ENCODE measurements around the gene LCE1D. TPM values are rescaled to one million over a fixed set of nuclear protein-coding genes. Genes with fewer than 3 reads are reported as not detected.

LCE1D gene
- total and polyA plus RNA-seq, 2 experiments from 2014 or later, result not detected

GRCh38 chr1:152842556-152842955, 46.0 kb downstream of the LCE1D start, which contains the start of gene LCE6A (continued):
- TF ChIP-seq ZNF462 (CRISPR knock-in tag; IDR thresholded peaks at IDR 0.05) (no peak), ZNF331 (CRISPR knock-in tag; IDR thresholded peaks at IDR 0.05; ENCODE audit: low read depth) (no peak), CTCF (conservative IDR thresholded peaks at IDR 0.05; ENCODE audit: low read depth in 2 of 2) (no peak), CREB1 (CRISPR knock-in tag; IDR thresholded peaks at IDR 0.05; ENCODE audit: low read depth) (no peak), EZH2phosphoT487 (IDR thresholded peaks at IDR 0.05; ENCODE audit: unreplicated experiment) (no peak), NANOG (IDR thresholded peaks at IDR 0.05; ENCODE audit: borderline replicate concordance) (no peak), EZH2 (IDR thresholded peaks at IDR 0.05; ENCODE audit: low read depth, unreplicated experiment) (no peak)

Other genes with a start within 250 kb of the LCE1D start
- not detected in 2 replicates for gene LCE3E, start 229.9 kb upstream of the LCE1D start, total RNA-seq (2014; rRNA removed; shearing (Covaris generic))
- not detected in 2 replicates for gene LCE3E, start 229.9 kb upstream of the LCE1D start, polyA plus RNA-seq (2016; fragmentation: Nextera tagmentation; extraction: Ambion mirVana)
- not detected in 2 replicates for gene LCE3D, start 216.2 kb upstream of the LCE1D start, total RNA-seq (2014; rRNA removed; shearing (Covaris generic))
- 0.52 TPM in 1 of 2 replicates, not detected in the other for gene LCE3D, start 216.2 kb upstream of the LCE1D start, polyA plus RNA-seq (2016; fragmentation: Nextera tagmentation; extraction: Ambion mirVana)
- not detected in 2 replicates for gene LCE3C, start 196.5 kb upstream of the LCE1D start, total RNA-seq (2014; rRNA removed; shearing (Covaris generic))
- not detected in 2 replicates for gene LCE3C, start 196.5 kb upstream of the LCE1D start, polyA plus RNA-seq (2016; fragmentation: Nextera tagmentation; extraction: Ambion mirVana)
- gene LCE3B, start 182.9 kb upstream of the LCE1D start, total RNA-seq (2014; rRNA removed; shearing (Covaris generic)), result not detected in 2 replicates
- not detected in 2 replicates for gene LCE3B, start 182.9 kb upstream of the LCE1D start, polyA plus RNA-seq (2016; fragmentation: Nextera tagmentation; extraction: Ambion mirVana)
- not detected in 2 replicates for gene LCE3A, start 173.6 kb upstream of the LCE1D start, total RNA-seq (2014; rRNA removed; shearing (Covaris generic))
- gene LCE3A, start 173.6 kb upstream of the LCE1D start, polyA plus RNA-seq (2016; fragmentation: Nextera tagmentation; extraction: Ambion mirVana), result not detected in 2 replicates
- gene LCE2D, start 133.3 kb upstream of the LCE1D start, total RNA-seq (2014; rRNA removed; shearing (Covaris generic)), result not detected in 2 replicates
- gene LCE2D, start 133.3 kb upstream of the LCE1D start, polyA plus RNA-seq (2016; fragmentation: Nextera tagmentation; extraction: Ambion mirVana), result not detected in 2 replicates
- not detected in 2 replicates for gene LCE2C, start 121.4 kb upstream of the LCE1D start, total RNA-seq (2014; rRNA removed; shearing (Covaris generic))
- not detected in 2 replicates for gene LCE2C, start 121.4 kb upstream of the LCE1D start, polyA plus RNA-seq (2016; fragmentation: Nextera tagmentation; extraction: Ambion mirVana)
- not detected in 2 replicates for gene LCE2B, start 110.6 kb upstream of the LCE1D start, total RNA-seq (2014; rRNA removed; shearing (Covaris generic))
- gene LCE2B, start 110.6 kb upstream of the LCE1D start, polyA plus RNA-seq (2016; fragmentation: Nextera tagmentation; extraction: Ambion mirVana), result not detected in 2 replicates
- gene LCE2A, start 98.4 kb upstream of the LCE1D start, total RNA-seq (2014; rRNA removed; shearing (Covaris generic)), result not detected in 2 replicates
- not detected in 2 replicates for gene LCE2A, start 98.4 kb upstream of the LCE1D start, polyA plus RNA-seq (2016; fragmentation: Nextera tagmentation; extraction: Ambion mirVana)
- gene LCE4A, start 88.6 kb upstream of the LCE1D start, total RNA-seq (2014; rRNA removed; shearing (Covaris generic)), result not detected in 2 replicates
- not detected in 2 replicates for gene LCE4A, start 88.6 kb upstream of the LCE1D start, polyA plus RNA-seq (2016; fragmentation: Nextera tagmentation; extraction: Ambion mirVana)
- not detected in 2 replicates for gene KPRP, start 38.7 kb upstream of the LCE1D start, total RNA-seq (2014; rRNA removed; shearing (Covaris generic))
- not detected in 2 replicates for gene KPRP, start 38.7 kb upstream of the LCE1D start, polyA plus RNA-seq (2016; fragmentation: Nextera tagmentation; extraction: Ambion mirVana)
- not detected in 2 replicates for gene LCE1F, start 21.6 kb upstream of the LCE1D start, total RNA-seq (2014; rRNA removed; shearing (Covaris generic))
- gene LCE1F, start 21.6 kb upstream of the LCE1D start, polyA plus RNA-seq (2016; fragmentation: Nextera tagmentation; extraction: Ambion mirVana), result not detected in 2 replicates
- gene LCE1E, start 10.5 kb upstream of the LCE1D start, total RNA-seq (2014; rRNA removed; shearing (Covaris generic)), result not detected in 2 replicates
- gene LCE1E, start 10.5 kb upstream of the LCE1D start, polyA plus RNA-seq (2016; fragmentation: Nextera tagmentation; extraction: Ambion mirVana), result 0.43 TPM in 1 of 2 replicates, not detected in the other
- gene LCE1C, start 9.9 kb downstream of the LCE1D start, total RNA-seq (2014; rRNA removed; shearing (Covaris generic)), result not detected in 2 replicates
- not detected in 2 replicates for gene LCE1C, start 9.9 kb downstream of the LCE1D start, polyA plus RNA-seq (2016; fragmentation: Nextera tagmentation; extraction: Ambion mirVana)
- gene LCE1B, start 15.2 kb downstream of the LCE1D start, total RNA-seq (2014; rRNA removed; shearing (Covaris generic)), result not detected in 2 replicates
- not detected in 2 replicates for gene LCE1B, start 15.2 kb downstream of the LCE1D start, polyA plus RNA-seq (2016; fragmentation: Nextera tagmentation; extraction: Ambion mirVana)
- gene LCE1A, start 30.8 kb downstream of the LCE1D start, total RNA-seq (2014; rRNA removed; shearing (Covaris generic)), result not detected in 2 replicates
- gene LCE1A, start 30.8 kb downstream of the LCE1D start, polyA plus RNA-seq (2016; fragmentation: Nextera tagmentation; extraction: Ambion mirVana), result not detected in 2 replicates
- not detected in 2 replicates for gene LCE6A, start 46.1 kb downstream of the LCE1D start, total RNA-seq (2014; rRNA removed; shearing (Covaris generic))
- not detected in 2 replicates for gene LCE6A, start 46.1 kb downstream of the LCE1D start, polyA plus RNA-seq (2016; fragmentation: Nextera tagmentation; extraction: Ambion mirVana)
- gene LCE7A, start 63.3 kb downstream of the LCE1D start, total RNA-seq (2014; rRNA removed; shearing (Covaris generic)), result not detected in 2 replicates
- gene LCE7A, start 63.3 kb downstream of the LCE1D start, polyA plus RNA-seq (2016; fragmentation: Nextera tagmentation; extraction: Ambion mirVana), result not detected in 2 replicates
- gene SMCP, start 81.6 kb downstream of the LCE1D start, total RNA-seq (2014; rRNA removed; shearing (Covaris generic)), result not detected in 2 replicates
- not detected in 2 replicates for gene SMCP, start 81.6 kb downstream of the LCE1D start, polyA plus RNA-seq (2016; fragmentation: Nextera tagmentation; extraction: Ambion mirVana)
- not detected in 2 replicates for gene IVL, start 111.8 kb downstream of the LCE1D start, total RNA-seq (2014; rRNA removed; shearing (Covaris generic))
- gene IVL, start 111.8 kb downstream of the LCE1D start, polyA plus RNA-seq (2016; fragmentation: Nextera tagmentation; extraction: Ambion mirVana), result not detected in 2 replicates
- gene SPRR5, start 150.5 kb downstream of the LCE1D start, total RNA-seq (2014; rRNA removed; shearing (Covaris generic)), result not detected in 2 replicates
- not detected in 2 replicates for gene SPRR5, start 150.5 kb downstream of the LCE1D start, polyA plus RNA-seq (2016; fragmentation: Nextera tagmentation; extraction: Ambion mirVana)
- not detected in 2 replicates for gene SPRR4, start 173.9 kb downstream of the LCE1D start, total RNA-seq (2014; rRNA removed; shearing (Covaris generic))
- not detected in 2 replicates for gene SPRR4, start 173.9 kb downstream of the LCE1D start, polyA plus RNA-seq (2016; fragmentation: Nextera tagmentation; extraction: Ambion mirVana)
- not detected in 2 replicates for gene SPRR1A, start 187.4 kb downstream of the LCE1D start, total RNA-seq (2014; rRNA removed; shearing (Covaris generic))
- not detected in 2 replicates for gene SPRR1A, start 187.4 kb downstream of the LCE1D start, polyA plus RNA-seq (2016; fragmentation: Nextera tagmentation; extraction: Ambion mirVana)
- gene SPRR3, start 205.0 kb downstream of the LCE1D start, total RNA-seq (2014; rRNA removed; shearing (Covaris generic)), result not detected in 2 replicates
- not detected in 2 replicates for gene SPRR3, start 205.0 kb downstream of the LCE1D start, polyA plus RNA-seq (2016; fragmentation: Nextera tagmentation; extraction: Ambion mirVana)
- not detected in 2 replicates for gene SPRR1B, start 234.5 kb downstream of the LCE1D start, total RNA-seq (2014; rRNA removed; shearing (Covaris generic))
- gene SPRR1B, start 234.5 kb downstream of the LCE1D start, polyA plus RNA-seq (2016; fragmentation: Nextera tagmentation; extraction: Ambion mirVana), result not detected in 2 replicates
- gene SPRR2D, start 244.4 kb downstream of the LCE1D start, total RNA-seq (2014; rRNA removed; shearing (Covaris generic)), result not detected in 2 replicates
- gene SPRR2D, start 244.4 kb downstream of the LCE1D start, polyA plus RNA-seq (2016; fragmentation: Nextera tagmentation; extraction: Ambion mirVana), result not detected in 2 replicates

All from GM23338 (cell line).